HFFc6 (cell line): Measurements from ENCODE around the gene SORCS3. TPM values are rescaled to one million over a fixed set of nuclear protein-coding genes. Genes with fewer than 3 reads are reported as not detected.

Experiments
- DNase-seq: peaks from one replicate; pipeline ENCODE4 v3.0.0-alpha.2; 2018
- H3K27ac Mint-ChIP-seq: 2 replicates; pipeline ENCODE4 v1.8.0; 2020; ENCODE audit warnings: mild to moderate bottlenecking, mixed read lengths
- H3K27me3 Mint-ChIP-seq: 2 replicates; pipeline ENCODE4 v1.8.0; 2021; ENCODE audit warnings: mild to moderate bottlenecking, moderate library complexity, mixed read lengths; ENCODE audit not compliant: insufficient read depth
- H3K36me3 Mint-ChIP-seq: 2 replicates; pipeline ENCODE4 v1.8.0; 2021; ENCODE audit warnings: low read depth, mixed read lengths
- H3K4me1 Mint-ChIP-seq: 2 replicates; pipeline ENCODE4 v1.8.0; 2020; ENCODE audit warnings: low read depth, mixed read lengths
- H3K4me3 Mint-ChIP-seq: 2 replicates; pipeline ENCODE4 v1.8.0; 2020; ENCODE audit warnings: mild to moderate bottlenecking, moderate library complexity, mixed read lengths
- H3K9me3 Mint-ChIP-seq: 2 replicates; pipeline ENCODE4 v1.8.0; 2020; ENCODE audit warnings: mild to moderate bottlenecking, mixed read lengths
- CTCF ChIP-seq: fragments of 200-600 bp; sonication (generic); IDR thresholded peaks from 2 replicates; pipeline ENCODE4 v1.5.0; 2021; ENCODE audit warnings: antibody characterized with exemption, mild to moderate bottlenecking
- total RNA-seq, 6 experiments: library from RNA; stranded (reverse); fragmentation: NEBNext Ultra II Directional; extraction: Animal tissue kit (Norgen Biotek cat#: 25700); gene quantifications; 2 replicates in 1 of 6; 3 replicates in 5 of 6; pipeline ENCODE4 v1.2.3, GENCODE V29; 2021

Gene SORCS3
- total RNA-seq, 6 experiments from 2014 or later: not detected

GRCh38 chr10:104613406-104613805 lies 27.7 kb upstream of the SORCS3 start:
- H3K27me3 Mint-ChIP-seq: peaks cover 2% of the 10 kb centered on the region; the same call in 1 of the 2 replicates
- H3K9me3 Mint-ChIP-seq: peaks cover 5% of the 10 kb centered on the region; the same call in 1 of the 2 replicates
- H3K4me1 Mint-ChIP-seq: peaks cover 27% of the 10 kb centered on the region
- H3K27ac Mint-ChIP-seq: no peak overlapping the region
- no peak for DNase-seq
- no peak overlapping the region for H3K4me3 Mint-ChIP-seq
- H3K36me3 Mint-ChIP-seq: peaks cover 6% of the 10 kb centered on the region; the same call in 1 of the 2 replicates
- TF ChIP-seq CTCF: no peak

- peak; percentile 24 for DNase-seq
- no peak overlapping the region for H3K4me3 Mint-ChIP-seq
- no peaks in the 10 kb centered on the region for H3K36me3 Mint-ChIP-seq
- peak; percentile 87 for TF ChIP-seq CTCF
- peaks cover 27% of the 10 kb centered on the region for H3K4me1 Mint-ChIP-seq
- H3K27me3 Mint-ChIP-seq: no peaks in the 10 kb centered on the region
- no peaks in the 10 kb centered on the region for H3K9me3 Mint-ChIP-seq
- peak overlapping the region; percentile 2; the same call in 1 of the 2 replicates for H3K27ac Mint-ChIP-seq
Measured at GRCh38 chr10:104614245-104614831, 26.8 kb upstream of the SORCS3 start.

- no peaks in the 10 kb centered on the region for H3K9me3 Mint-ChIP-seq
- H3K4me3 Mint-ChIP-seq: no peak overlapping the region
- no peak overlapping the region for H3K27ac Mint-ChIP-seq
- peaks cover 27% of the 10 kb centered on the region for H3K4me1 Mint-ChIP-seq
- TF ChIP-seq CTCF: no peak
- no peak for DNase-seq
- H3K36me3 Mint-ChIP-seq: no peaks in the 10 kb centered on the region
- H3K27me3 Mint-ChIP-seq: no peaks in the 10 kb centered on the region
Measured at GRCh38 chr10:104615136-104615535, 26.0 kb upstream of the SORCS3 start.

- H3K4me1 Mint-ChIP-seq: peaks cover 20% of the 10 kb centered on the region
- no peaks in the 10 kb centered on the region for H3K9me3 Mint-ChIP-seq
- H3K4me3 Mint-ChIP-seq: no peak overlapping the region
- no peak for TF ChIP-seq CTCF
- no peak overlapping the region for H3K27ac Mint-ChIP-seq
- no peaks in the 10 kb centered on the region for H3K36me3 Mint-ChIP-seq
- DNase-seq: no peak
- no peaks in the 10 kb centered on the region for H3K27me3 Mint-ChIP-seq
Measured at GRCh38 chr10:104617831-104618230, 23.3 kb upstream of the SORCS3 start.

- H3K36me3 Mint-ChIP-seq: no peaks in the 10 kb centered on the region
- H3K4me1 Mint-ChIP-seq: peaks cover 6% of the 10 kb centered on the region; the same call in 1 of the 2 replicates
- TF ChIP-seq CTCF: no peak
- no peak for DNase-seq
- no peak overlapping the region for H3K27ac Mint-ChIP-seq
- H3K27me3 Mint-ChIP-seq: peaks cover 4% of the 10 kb centered on the region; the same call in 1 of the 2 replicates
- no peaks in the 10 kb centered on the region for H3K9me3 Mint-ChIP-seq
- no peak overlapping the region for H3K4me3 Mint-ChIP-seq
Measured at GRCh38 chr10:104622175-104622574, 18.9 kb upstream of the SORCS3 start.
